ENCODE results near the gene CENPVL1.
"Not testable (repeated sequence)": the region's sequence is repeated elsewhere in the genome, so short reads cannot be mapped to it uniquely, and the experiment has no call there.

Gene CENPVL1

GRCh38 chrX:51710277-51711164, at the start of gene CENPVL1:
CENPVL1 (plus strand) TSS chrX:51710512; CDS start chrX:51710512, 0 bp downstream.
- DNase-seq: not testable (repeated sequence)

- DNase-seq: no peak
Observed at GRCh38 chrX:51665981-51666380, 44.3 kb upstream of the CENPVL1 start.

GRCh38 chrX:51679689-51680433, 30.5 kb upstream of the CENPVL1 start:
- not testable (repeated sequence) for DNase-seq

GRCh38 chrX:51681808-51682719, 28.2 kb upstream of the CENPVL1 start:
- not testable (repeated sequence) for DNase-seq

DNA sequence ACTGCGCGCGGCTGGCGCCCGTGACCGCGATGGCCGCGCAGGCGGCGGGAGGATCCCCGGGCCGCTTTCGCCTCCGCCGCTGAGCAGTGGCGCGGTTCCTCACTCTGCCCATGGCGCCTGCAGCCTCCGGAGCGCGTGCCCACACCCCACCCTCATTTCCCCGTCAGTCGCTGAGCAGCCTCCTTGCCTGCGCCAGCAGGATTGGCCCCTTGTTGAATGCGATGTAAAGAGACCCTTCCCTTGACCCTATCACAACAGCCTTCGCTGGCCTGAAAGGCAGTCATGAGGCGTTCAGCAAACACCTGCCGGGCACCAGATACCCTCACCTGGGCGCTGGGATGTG, 27.6 kb upstream of the CENPVL1 start, which contains the start of gene CENPVL2:
CENPVL2 (minus strand) TSS at position 112 of the 343 bp plus-strand sequence; CDS start at position 112, 0 bp downstream.
- not testable (repeated sequence) for DNase-seq

- no peak for DNase-seq
Observed at GRCh38 chrX:51694254-51694653, 16.1 kb upstream of the CENPVL1 start.

DNA sequence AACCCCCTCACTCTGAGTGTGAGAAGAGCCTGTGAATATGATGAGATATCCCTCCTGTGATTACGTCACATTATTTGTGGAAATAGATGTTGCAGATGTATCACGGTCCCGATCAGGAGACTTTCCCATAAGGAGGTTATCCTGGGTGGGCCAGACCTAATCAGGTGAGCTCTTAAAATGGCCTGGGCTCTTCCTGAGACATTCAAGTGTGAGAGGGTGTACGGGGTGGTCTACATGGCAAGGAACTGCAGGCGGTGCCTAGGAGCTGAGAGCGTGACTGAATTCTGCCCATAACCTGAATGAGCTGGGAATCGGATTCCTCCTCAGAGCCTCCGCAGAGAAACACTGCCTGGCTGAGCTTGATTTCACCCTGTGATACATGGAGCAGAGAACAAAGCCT, 12.9 kb upstream of the CENPVL1 start:
- no peak for DNase-seq

GRCh38 chrX:51712943-51713647, 2.8 kb downstream of the CENPVL1 start:
- DNase-seq: not testable (repeated sequence)

- DNase-seq: no peak
Observed at GRCh38 chrX:51728202-51728601, 17.9 kb downstream of the CENPVL1 start.

DNA sequence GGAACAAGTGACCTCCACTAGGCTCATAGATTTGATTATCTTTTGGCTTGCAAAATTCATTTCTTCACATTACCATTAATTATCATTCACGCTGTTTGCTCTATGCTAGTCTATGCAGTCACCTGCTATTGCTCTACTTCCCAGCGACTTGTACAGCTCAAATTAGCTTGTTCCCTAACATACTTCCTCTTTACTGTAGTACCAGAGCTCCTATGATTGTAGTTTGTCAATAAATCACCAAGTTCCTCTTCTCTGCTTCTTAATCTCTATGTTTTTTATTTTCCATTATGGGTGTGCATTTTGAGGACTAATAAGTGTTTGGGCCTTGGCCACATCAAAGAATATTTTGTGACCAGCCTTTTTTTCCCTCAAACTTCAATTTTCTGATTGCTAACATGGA, 26.8 kb downstream of the CENPVL1 start:
- no peak for DNase-seq

DNA sequence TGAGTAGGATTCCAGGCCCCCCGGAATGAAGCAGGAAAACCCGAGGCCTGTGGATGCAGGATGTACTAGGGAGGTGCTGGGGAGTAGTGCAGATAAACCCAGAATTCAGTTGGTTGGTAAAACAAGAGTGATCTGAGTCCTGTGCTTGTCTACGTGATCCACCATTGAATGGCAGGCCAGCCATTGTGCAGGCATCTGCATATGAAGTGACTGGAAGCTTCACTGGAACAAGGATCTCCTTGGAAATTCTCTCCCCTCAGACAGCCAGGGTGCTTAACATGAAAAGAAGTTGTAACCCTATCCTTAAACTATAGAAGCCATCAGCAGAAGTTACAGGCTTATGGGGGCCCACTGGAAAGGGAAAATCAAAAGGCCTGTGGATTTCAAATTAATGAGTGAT, 32.3 kb downstream of the CENPVL1 start:
- no peak for DNase-seq

DNA sequence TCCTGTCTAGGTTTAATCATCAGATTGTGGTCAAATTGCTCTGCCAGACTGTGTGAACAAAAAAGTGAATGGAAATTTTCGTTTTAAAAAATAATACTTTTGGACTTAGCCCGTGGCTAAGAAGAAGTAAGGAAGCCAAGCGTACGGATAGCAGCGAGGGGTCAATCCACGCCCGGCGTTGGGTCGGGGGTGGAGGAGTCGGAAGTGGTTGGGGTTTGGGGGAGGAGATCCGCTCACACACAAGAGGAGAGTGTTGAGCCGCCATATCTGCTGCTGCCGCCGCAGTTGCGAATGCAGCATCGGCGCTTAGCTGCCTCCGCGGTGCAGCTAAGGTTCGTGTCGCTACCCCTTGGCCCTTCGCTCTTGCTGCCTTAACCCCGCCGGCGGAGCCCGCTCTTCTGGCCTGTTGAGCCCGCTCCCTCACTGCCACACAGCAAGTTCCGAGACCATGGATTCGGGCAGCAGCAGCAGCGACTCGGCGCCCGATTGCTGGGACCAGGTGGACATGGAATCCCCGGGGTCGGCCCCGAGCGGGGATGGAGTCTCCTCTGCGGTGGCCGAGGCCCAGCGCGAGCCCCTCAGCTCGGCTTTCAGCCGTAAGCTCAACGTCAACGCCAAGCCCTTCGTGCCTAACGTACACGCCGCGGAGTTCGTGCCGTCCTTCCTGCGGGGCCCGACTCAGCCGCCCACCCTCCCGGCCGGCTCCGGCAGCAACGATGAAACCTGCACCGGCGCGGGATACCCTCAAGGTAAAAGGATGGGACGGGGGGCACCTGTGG, 33.1 kb downstream of the CENPVL1 start, which contains the start of gene GSPT2:
GSPT2 (plus strand) TSS at position 264 of the 779 bp plus-strand sequence; CDS start at position 449, 185 bp downstream.
- DNase-seq: peak; percentile 21

DNA sequence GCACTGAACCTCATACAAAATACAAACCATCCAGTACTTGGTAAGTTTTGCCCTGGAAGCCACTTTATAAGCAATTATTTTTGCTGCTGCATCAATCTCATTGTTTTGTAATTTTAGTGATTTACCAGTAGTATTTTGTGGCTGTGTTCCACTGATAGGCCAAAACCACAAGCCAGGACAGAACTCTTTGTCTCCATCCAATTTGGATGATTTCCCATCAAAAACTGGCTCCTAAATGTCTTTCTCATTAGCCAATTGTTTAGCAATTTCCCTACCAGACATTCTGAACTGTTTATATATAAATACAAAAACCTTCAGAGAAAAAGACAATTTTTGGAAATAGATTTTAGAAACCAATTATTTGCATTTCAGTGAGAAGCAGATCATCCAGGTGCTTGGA, 37.4 kb downstream of the CENPVL1 start:
- DNase-seq: no peak

DNA sequence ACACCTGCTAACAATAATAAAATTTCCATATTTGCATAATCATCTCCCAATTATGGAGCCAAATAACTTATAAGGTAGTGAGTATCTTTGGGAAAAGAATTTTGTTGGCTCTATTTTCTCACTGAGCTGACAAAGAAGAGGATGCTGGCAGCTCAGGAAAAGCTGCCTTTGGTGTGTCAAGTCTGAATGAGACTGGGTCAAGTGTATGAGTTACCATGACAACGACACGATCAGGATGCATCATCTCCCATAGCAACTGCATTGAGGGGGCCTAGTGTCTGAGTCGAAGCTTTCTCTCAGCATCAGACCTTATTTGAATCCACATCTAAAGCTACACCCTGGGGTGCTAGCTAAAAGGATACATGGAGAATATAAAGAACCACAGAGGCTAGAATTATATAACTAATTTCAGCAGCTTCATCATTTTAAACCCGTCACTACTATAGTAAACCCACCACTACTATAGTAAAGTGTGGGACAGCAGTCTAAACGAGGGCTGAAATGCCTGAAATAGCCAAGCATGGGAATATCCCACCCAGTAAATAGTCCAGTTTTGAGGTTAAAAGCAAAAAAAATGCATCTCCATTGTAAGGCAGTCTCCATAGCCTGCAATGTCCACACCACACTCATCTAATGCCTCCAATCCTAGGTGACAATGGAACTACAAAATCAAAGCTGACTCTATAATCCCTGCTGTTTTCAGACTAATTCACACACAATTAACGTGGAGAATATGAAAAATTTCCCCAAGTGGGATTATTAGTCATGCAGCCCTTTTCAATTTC, 48.9 kb downstream of the CENPVL1 start:
- peak; percentile 91 for DNase-seq

GRCh38 chrX:51760657-51761056, 50.3 kb downstream of the CENPVL1 start:
- DNase-seq: no peak
